Ovary (tissue), 9 donors: ENCODE results near the gene MRPL44. TPM values are rescaled to one million over a fixed set of nuclear protein-coding genes. Genes with fewer than 3 reads are reported as not detected.

Source experiments
- DNase-seq, 5 donors: peaks; one replicate each; pipeline ENCODE4 v3.0.0-alpha.2; 2019 to 2020
- H3K27ac ChIP-seq, 2 donors: fragments of 200-600 bp; one replicate each; pipeline versions ENCODE4 v1.5.1 to v1.8.0; 2019 to 2022
- H3K27me3 ChIP-seq: fragments of 200-600 bp; one replicate; pipeline ENCODE4 v1.8.0; 2022
- H3K36me3 ChIP-seq: fragments of 200-600 bp; sonication (generic); one replicate; pipeline ENCODE4 v1.5.1; 2019
- H3K4me1 ChIP-seq: one replicate; pipeline ENCODE4 v1.8.1; 2013; ENCODE audit warnings: mild to moderate bottlenecking, moderate library complexity; ENCODE audit not compliant: insufficient read depth
- H3K4me3 ChIP-seq: fragments of 200-600 bp; sonication (generic); one replicate; pipeline ENCODE4 v1.5.1; 2017
- H3K9me3 ChIP-seq, 2 donors: fragments of 200-600 bp in 1 of 2; sonication (generic) in 1 of 2; one replicate each; pipeline versions ENCODE4 v1.5.1 to v1.8.1; 2013 to 2019; ENCODE audit warnings: mild to moderate bottlenecking in 1 of 2, moderate library complexity in 1 of 2
- CTCF ChIP-seq, 3 donors: fragments of 450-650 bp in 2 of 3; fragments of 200-600 bp in 1 of 3; IDR thresholded peaks; one replicate each; pipeline versions ENCODE4 v1.5.1 to v1.8.0; 2016 to 2022; ENCODE audit warnings: antibody characterized with exemption in 3 of 3, mild to moderate bottlenecking in 1 of 3
- EP300 ChIP-seq: sonication (generic); formaldehyde crosslinking; IDR thresholded peaks from one replicate; pipeline ENCODE4 v1.6.1; 2017; ENCODE audit warnings: antibody characterized with exemption
- POLR2A ChIP-seq: fragments of 450-650 bp; IDR thresholded peaks from one replicate; pipeline ENCODE4 v1.6.1; 2017; ENCODE audit warnings: antibody characterized with exemption, mild to moderate bottlenecking, moderate library complexity
- WGBS, 3 donors: extraction: QIAGEN DNeasy Blood & Tissue Kit in 1 of 3; methylation state at CpG; one replicate each; pipeline versions ENCODE4 v1.1.5 to v1.1.7; 2013 to 2017; 5-methylcytosine and 5-hydroxymethylcytosine counted together
- intact Hi-C, 4 donors: fragments of 100-400 bp; cut with DNase I; formaldehyde crosslinking; loops; one replicate each; pipeline versions ENCODE4 v1.11.0 to v1.15.1; 2022 to 2023
- polyA plus RNA-seq, 2 donors: library from polyadenylated mRNA; stranded (reverse); fragments of 200-250 nt in 1 of 2; fragments of 350-450 nt in 1 of 2; fragmentation: Illumina TruSeq in 1 of 2; extraction: RNeasy Lipid Tissue Mini Kit (QIAGEN cat#74804) in 1 of 2; gene quantifications; one replicate each; pipeline ENCODE4 v1.2.3, GENCODE V29; 2013 to 2014
- total RNA-seq, 7 donors: library from RNA; depleted of rRNA in 2 of 7; stranded (reverse); fragments of >200 nt in 2 of 7; fragmentation: NEBNext Ultra II Directional in 3 of 7; extraction: Animal tissue kit (Norgen Biotek cat#: 25700) in 3 of 7; gene quantifications; one replicate each; pipeline versions ENCODE4 v1.1.0 to v1.2.4, GENCODE V29; 2016 to 2023
- donor health status: DM: no; HTN: no; CAD: no; lungs with moderate emphysema.
- donor health status: DM: no; HTN: no; CAD: no.
- donor health status: Bipolar disorder and iron deficiency.
- donor health status: DM: yes; HTN: yes; CAD: no.
- donor health status: DM: no; HTN: no; CAD: no.
- donor health status: DM: yes; HTN: yes; CAD: no.

The MRPL44 gene
- total and polyA plus RNA-seq, 9 donors: 12.6 to 28.3 (median 17.5) TPM

GRCh38 chr2:223989206-223989855 is 32.1 kb downstream of the MRPL44 start:
- 89 to 92% (median 91%) methylated on average over 10 of the region's 10 CpGs for WGBS, 3 donors
- Histone ChIP-seq H3K27me3 (no peaks in the 10 kb centered on the region), H3K4me1 (no peaks in the 10 kb centered on the region), H3K4me3 (no peak overlapping the region), H3K27ac (no peak overlapping the region), H3K9me3 (no peaks in the 10 kb centered on the region), H3K36me3 (no peaks in the 10 kb centered on the region)
- DNase-seq: no peak
- intact Hi-C loops: no loop called here
- TF ChIP-seq POLR2A (no peak), EP300 (no peak), CTCF (IDR thresholded peaks at IDR 0.05) (no peak)

- no peak overlapping the region for H3K4me3 ChIP-seq
- intact Hi-C loops: loop anchor here in 3 of 4 donors (5.0 to 10.0 kb wide), 4 partner anchors 47 to 295 kb away; partner anchors contain the start of gene SERPINE2 (in 1 of the 3)
- H3K36me3 ChIP-seq: no peaks in the 10 kb centered on the region
- DNase-seq: no peak
- no peaks in the 10 kb centered on the region for H3K27me3 ChIP-seq
- no peak for TF ChIP-seq CTCF (IDR thresholded peaks at IDR 0.05)
- TF ChIP-seq EP300: no peak
- no peak for TF ChIP-seq POLR2A
- H3K4me1 ChIP-seq: no peaks in the 10 kb centered on the region
- 73 to 78% (median 77%) methylated on average over 3 of the region's 3 CpGs for WGBS, 3 donors
- no peaks in the 10 kb centered on the region for H3K9me3 ChIP-seq
- H3K27ac ChIP-seq: no peak overlapping the region
Observed at GRCh38 chr2:223989856-223990232, 32.6 kb downstream of the MRPL44 start.

- Histone ChIP-seq H3K27ac (no peak overlapping the region), H3K36me3 (no peaks in the 10 kb centered on the region), H3K4me3 (no peak overlapping the region), H3K4me1 (no peaks in the 10 kb centered on the region), H3K9me3 (no peaks in the 10 kb centered on the region), H3K27me3 (no peaks in the 10 kb centered on the region)
- intact Hi-C loops: loop anchor here in 3 of 4 donors (5.0 to 10.0 kb wide), 4 partner anchors 46 to 293 kb away; partner anchors contain the start of gene SERPINE2 (in 1 of the 3)
- no peak for TF ChIP-seq EP300
- no peak for TF ChIP-seq CTCF (IDR thresholded peaks at IDR 0.05)
- DNase-seq: no peak
- WGBS, 3 donors: 90 to 94% (median 91%) methylated on average over 12 of the region's 12 CpGs
Observed at GRCh38 chr2:223991611-223992010, 34.3 kb downstream of the MRPL44 start.

- DNase-seq: peak; percentile 48 to 79 (median 58)
- intact Hi-C loops: loop anchor here in 3 of 4 donors (5.0 to 10.0 kb wide), 4 partner anchors 44 to 291 kb away; partner anchors contain the start of gene SERPINE2 (in 1 of the 3)
Observed at GRCh38 chr2:223993634-223994232, 36.5 kb downstream of the MRPL44 start.

More at GRCh38 chr2:223993634-223994232, 36.5 kb downstream of the MRPL44 start:
- Histone ChIP-seq H3K4me3 (no peak overlapping the region), H3K27ac (no peak overlapping the region), H3K4me1 (no peaks in the 10 kb centered on the region), H3K36me3 (no peaks in the 10 kb centered on the region), H3K27me3 (no peaks in the 10 kb centered on the region), H3K9me3 (no peaks in the 10 kb centered on the region)
- WGBS, 3 donors: 31% methylated on average over 5 of the region's 5 CpGs
- TF ChIP-seq CTCF (IDR thresholded peaks at IDR 0.05): peak; percentile 48 to 83 (median 72)
- TF ChIP-seq EP300: no peak
- no peak for TF ChIP-seq POLR2A
